GM18519 (cell line): ENCODE measurements around the gene RFFL.
"Not testable (repeated sequence)": the region's sequence is repeated elsewhere in the genome, so short reads cannot be mapped to it uniquely, and the experiment has no call there.

ENCODE experiments used
- ATAC-seq: cut with Tn5 transposase; IDR thresholded peaks from one replicate; pipeline ENCODE4 v1.9.1; 2021; ENCODE audit warnings: mild to moderate bottlenecking, moderate library complexity; ENCODE audit not compliant: unreplicated experiment, low FRiP score

RFFL gene

GRCh38 chr17:35011671-35012216, 51.8 kb downstream of the RFFL start:
- no peak for ATAC-seq

DNA sequence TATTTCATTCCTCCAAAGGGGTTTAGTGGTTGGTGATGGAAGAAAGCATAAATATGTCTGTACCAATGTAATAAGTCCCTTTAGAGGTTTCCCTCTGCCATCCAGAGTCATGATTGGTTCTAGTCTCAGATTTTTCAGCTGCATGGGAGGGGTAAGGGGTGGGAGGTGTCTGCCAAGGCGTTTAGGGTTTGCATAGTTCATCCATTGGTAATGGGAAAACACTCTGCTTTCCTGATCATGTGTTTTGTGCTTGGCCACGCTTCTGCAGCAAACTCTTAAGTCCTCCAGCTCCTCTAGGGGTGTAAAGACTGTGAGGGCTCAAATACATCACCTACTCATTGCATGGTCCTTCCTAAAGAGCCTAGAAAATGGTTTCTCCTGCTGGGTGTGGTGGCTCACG, 53.4 kb downstream of the RFFL start:
- no peak for ATAC-seq

DNA sequence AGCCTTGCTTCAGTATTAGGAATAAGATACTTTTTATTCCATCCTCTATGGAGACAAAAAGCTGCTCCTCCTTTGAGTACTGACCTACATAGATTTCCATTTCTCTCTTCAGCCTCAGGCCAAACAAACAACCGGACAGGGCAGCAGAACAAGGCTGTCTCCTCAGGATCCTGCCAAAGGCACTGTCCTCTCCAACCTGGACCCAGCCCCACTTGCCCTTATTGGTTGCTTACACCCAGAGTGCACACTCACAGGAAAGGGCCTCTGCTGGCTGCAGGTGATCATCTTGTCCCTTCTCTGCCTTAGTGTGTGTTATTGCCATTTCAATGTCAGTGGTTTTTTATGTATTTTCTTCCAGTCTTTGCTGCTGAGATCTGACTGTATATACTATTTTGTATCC, 56.5 kb downstream of the RFFL start:
- no peak for ATAC-seq

GRCh38 chr17:35006345-35006744, 57.2 kb downstream of the RFFL start:
- ATAC-seq = no peak

DNA sequence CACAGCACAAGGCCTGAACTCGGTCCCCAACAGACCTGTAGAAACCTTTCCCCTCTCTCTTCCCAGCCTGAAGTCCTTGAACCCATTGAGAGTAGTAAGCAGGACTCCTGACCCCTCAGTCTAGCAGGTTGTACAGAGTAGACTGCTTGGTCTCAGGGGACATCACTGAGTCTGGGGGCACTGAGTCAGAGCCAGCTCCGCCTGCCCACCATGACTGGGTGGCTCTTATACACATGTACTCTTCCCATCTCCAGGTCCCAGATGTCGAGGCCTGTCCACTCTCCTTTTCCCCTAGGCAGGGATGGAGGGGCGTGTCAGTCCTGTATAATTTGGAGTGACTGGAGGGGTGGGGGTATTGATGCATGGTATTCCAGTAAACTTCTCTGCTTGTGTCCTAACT, 59.7 kb downstream of the RFFL start:
- ATAC-seq = no peak

GRCh38 chr17:35002876-35003551, 60.5 kb downstream of the RFFL start:
- no peak for ATAC-seq

GRCh38 chr17:35001549-35001948, 62.0 kb downstream of the RFFL start:
- ATAC-seq = no peak

DNA sequence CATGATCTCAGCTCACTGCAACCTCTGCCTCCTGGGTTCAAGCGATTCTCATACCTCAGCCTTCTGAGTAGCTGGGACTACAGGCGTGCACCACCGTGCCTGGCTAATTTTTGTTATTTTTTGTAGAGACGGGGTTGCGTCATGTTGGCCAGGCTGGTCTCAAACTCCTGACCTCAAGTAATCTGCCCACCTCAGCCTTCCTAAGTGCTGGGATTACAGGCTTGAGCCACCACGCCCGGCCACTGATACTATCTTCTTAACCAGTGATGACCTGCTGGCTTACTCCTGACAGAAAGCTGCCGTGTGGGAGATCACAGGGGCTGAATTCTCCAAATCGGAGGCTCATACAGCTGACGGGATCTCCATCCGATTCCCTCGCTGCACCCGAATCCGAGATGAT, 62.5 kb downstream of the RFFL start:
- not testable (repeated sequence) for ATAC-seq

DNA sequence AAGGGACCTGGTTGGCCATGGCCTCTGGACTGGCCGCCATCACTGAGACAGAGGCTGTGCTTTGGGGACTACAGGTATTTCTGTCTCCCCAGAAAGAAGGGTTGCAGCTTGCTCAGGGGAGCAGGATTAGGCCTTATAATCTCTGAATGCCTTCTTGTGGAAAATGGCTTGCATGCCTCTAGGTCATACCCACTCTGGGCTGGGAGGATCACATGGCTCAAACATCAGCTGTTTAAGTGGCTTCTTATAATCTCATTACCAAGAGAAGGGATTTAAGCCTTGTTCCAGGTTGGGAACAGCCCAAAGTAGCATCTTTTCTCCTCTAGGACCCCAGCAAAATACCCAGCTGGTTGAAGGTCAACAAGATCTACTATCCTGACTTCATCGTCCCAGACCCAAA, 64.1 kb downstream of the RFFL start:
- ATAC-seq = no peak

- ATAC-seq = no peak
Observed at GRCh38 chr17:34998205-34998604, 65.3 kb downstream of the RFFL start.

DNA sequence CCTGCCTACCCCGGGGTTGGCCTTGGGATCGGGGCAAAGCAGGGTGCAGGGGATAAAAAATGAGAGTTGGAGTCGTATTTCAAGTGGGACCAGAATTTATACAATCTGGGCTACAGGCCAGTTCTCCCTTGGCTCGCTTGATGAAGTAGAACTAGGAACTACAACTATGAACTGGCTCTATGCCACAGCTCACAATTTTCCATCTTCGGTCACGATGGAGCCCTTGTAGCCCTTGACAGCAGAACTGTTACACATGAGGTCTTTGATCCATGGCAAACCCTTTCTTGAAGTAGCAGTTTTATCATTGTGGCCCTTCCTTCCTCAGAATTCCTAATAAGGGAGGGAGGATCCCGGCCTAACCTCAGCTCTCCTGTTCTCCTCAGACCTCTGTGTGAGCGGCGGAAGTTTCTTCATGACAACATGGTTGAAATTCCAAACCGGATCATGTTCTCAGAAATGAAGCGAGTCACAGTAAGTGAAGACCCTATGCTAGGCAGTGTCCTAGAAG, 66.1 kb downstream of the RFFL start:
- no peak for ATAC-seq

GRCh38 chr17:34996422-34997285, 66.9 kb downstream of the RFFL start:
- ATAC-seq = no peak

DNA sequence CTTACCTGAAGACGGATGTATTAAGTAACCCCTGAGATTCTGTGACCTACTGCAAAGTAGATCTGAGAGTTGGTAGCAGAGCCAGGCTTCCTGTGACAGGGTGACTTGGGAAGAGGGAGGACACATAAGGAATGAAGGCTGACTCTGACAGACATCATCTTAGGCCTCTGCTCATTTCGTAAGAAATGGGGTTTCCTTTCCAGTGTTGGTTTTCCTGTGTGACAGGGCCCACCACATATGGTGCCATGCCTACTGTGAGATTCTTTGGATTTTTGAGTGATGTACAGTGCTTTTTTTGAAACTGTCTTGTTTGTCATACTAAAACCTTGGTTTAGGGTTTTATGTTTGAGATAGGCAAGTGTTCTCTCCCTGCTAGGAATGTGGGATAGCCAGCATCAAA, 70.5 kb downstream of the RFFL start:
- ATAC-seq = no peak

GRCh38 chr17:34991606-34992005, 71.9 kb downstream of the RFFL start:
- ATAC-seq = no peak

DNA sequence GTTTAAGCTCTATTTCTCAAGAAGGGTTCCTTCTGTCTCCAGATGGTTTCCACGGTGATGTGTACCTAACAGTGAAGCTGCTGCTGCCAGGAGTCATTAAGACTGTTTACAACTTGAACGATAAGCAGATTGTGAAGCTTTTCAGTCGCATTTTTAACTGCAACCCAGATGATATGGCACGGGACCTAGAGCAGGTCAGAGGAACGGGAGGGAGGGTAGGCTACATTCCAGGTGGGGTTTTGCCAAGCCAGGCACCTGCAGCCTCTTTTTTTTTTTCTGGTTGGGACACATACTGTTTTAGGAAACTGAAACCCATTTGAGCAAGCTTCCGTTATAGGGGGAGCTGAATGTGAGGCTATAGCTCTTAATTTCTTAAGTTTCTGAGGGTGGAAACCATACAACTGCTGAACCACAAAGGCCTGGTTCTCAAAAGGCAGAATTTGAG, 72.6 kb downstream of the RFFL start:
- no peak for ATAC-seq

DNA sequence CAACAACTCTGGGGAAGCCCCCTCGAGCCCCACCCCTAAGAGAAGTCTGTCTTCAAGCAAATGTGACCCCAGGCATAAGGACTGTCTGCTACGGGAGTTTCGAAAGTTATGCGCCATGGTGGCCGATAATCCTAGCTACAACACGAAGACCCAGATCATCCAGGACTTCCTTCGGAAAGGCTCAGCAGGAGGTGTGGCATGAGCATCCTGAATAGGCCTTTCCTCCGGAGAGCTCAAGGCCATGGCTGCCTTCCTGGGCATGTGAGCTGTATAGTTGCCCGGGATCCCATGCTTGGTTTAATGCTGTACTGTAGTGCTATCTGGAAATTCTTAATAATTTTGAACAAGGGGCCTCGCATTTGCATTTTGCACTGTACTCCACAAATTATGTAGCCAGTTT, 74.0 kb downstream of the RFFL start:
- ATAC-seq = no peak

- ATAC-seq = no peak
Observed at GRCh38 chr17:34988644-34989043, 74.9 kb downstream of the RFFL start.

GRCh38 chr17:34987232-34987631, 76.3 kb downstream of the RFFL start:
- ATAC-seq = no peak

- ATAC-seq = no peak
Observed at GRCh38 chr17:34981538-34982241, 81.8 kb downstream of the RFFL start.

- peak; percentile 53 for ATAC-seq
Observed at GRCh38 chr17:34980681-34981537, 82.6 kb downstream of the RFFL start.
